ENCODE results near the gene SNRNP40.

GRCh38 chr1:31296486-31297276 lies at the start of gene SNRNP40, which contains the start of gene ZCCHC17:
- peak; percentile 97 for TF ChIP-seq POLR2A (IDR thresholded peaks at IDR 0.05; ENCODE audit: low read length)
- no peak for TF ChIP-seq GATA1 (IDR thresholded peaks at IDR 0.05; ENCODE audit: low read depth, low read length)

All from erythroblast (primary cell).